Measurements from ENCODE around the gene RUNX3. TPM values are rescaled to one million over a fixed set of nuclear protein-coding genes. Genes with fewer than 3 reads are reported as not detected.

RUNX3 gene
- total and polyA plus RNA-seq, 8 donors: 0.29 to 6.1 (median 2.6) TPM; not detected in 1

GRCh38 chr1:24898152-24898908, 31.7 kb downstream of the RUNX3 start:
- Histone ChIP-seq H3K4me3 (no peak overlapping the region), H3K36me3 (peaks cover 0 to 19% (median 4%) of the 10 kb centered on the region in 4 donors), H3K27ac (no peak overlapping the region), H3K27me3 (peaks cover 0 to 40% (median 6%) of the 10 kb centered on the region in 3 donors), H3K4me1 (peaks cover 0 to 10% (median 2%) of the 10 kb centered on the region in 4 donors), H3K9me3 (no peaks in the 10 kb centered on the region)
- 32 to 42% (median 36%) methylated on average over 8 to 9 of the region's 9 CpGs for WGBS, 5 donors
- TF ChIP-seq POLR2A (IDR thresholded peaks at IDR 0.05): no peak
- TF ChIP-seq CTCF (IDR thresholded peaks at IDR 0.05): peak in 5 of 7 experiments; percentile 46 to 78 (median 59)
- no peak for TF ChIP-seq EP300 (IDR thresholded peaks at IDR 0.05)
- TF ChIP-seq POLR2AphosphoS5 (IDR thresholded peaks at IDR 0.05): no peak
- intact Hi-C loops (cut with DNase I; ENCODE audit: low total_unique reads): no loop called here
- DNase-seq: peak; percentile 65 to 81

- DNase-seq: peak; percentile 11 to 16
- H3K27ac ChIP-seq: no peak overlapping the region
- H3K4me3 ChIP-seq: no peak overlapping the region
- intact Hi-C loops (cut with DNase I; ENCODE audit: low total_unique reads): no loop called here
- peaks cover 0 to 33% (median 6%) of the 10 kb centered on the region in 3 donors for H3K27me3 ChIP-seq
- H3K36me3 ChIP-seq: peaks cover 0 to 13% (median 4%) of the 10 kb centered on the region in 4 donors
- H3K4me1 ChIP-seq: peaks cover 0 to 10% (median 2%) of the 10 kb centered on the region in 4 donors
- 73 to 83% (median 78%) methylated on average over 16 to 17 of the region's 17 CpGs for WGBS, 5 donors
- TF ChIP-seq POLR2AphosphoS5 (IDR thresholded peaks at IDR 0.05): no peak
- no peaks in the 10 kb centered on the region for H3K9me3 ChIP-seq
These were observed 32.6 kb downstream of the RUNX3 start for GRCh38 chr1:24897263-24898151.

GRCh38 chr1:24896596-24897262, 33.3 kb downstream of the RUNX3 start:
- Histone ChIP-seq H3K9me3 (peaks cover 0 to 6% (median 6%) of the 10 kb centered on the region in 4 donors), H3K27ac (no peak overlapping the region), H3K36me3 (peaks cover 0 to 6% (median under 1%) of the 10 kb centered on the region in 4 donors), H3K27me3 (peaks cover 0 to 26% (median 0%) of the 10 kb centered on the region in 3 donors), H3K4me1 (peaks cover 0 to 10% (median 2%) of the 10 kb centered on the region in 4 donors), H3K4me3 (no peak overlapping the region)
- intact Hi-C loops (cut with DNase I; ENCODE audit: low total_unique reads): no loop called here
- DNase-seq: peak; percentile 1 to 10
- TF ChIP-seq POLR2A (IDR thresholded peaks at IDR 0.05): no peak
- WGBS, 5 donors: 73 to 86% (median 78%) methylated on average over 14 of the region's 14 CpGs

GRCh38 chr1:24896176-24896575, 33.9 kb downstream of the RUNX3 start:
- DNase-seq: peak in 1 of 2 donors; percentile 7
- WGBS, 5 donors: 93 to 98% (median 96%) methylated on average over 6 of the region's 6 CpGs
- Histone ChIP-seq H3K4me1 (peaks cover 0 to 10% (median 2%) of the 10 kb centered on the region in 4 donors), H3K27ac (no peak overlapping the region), H3K9me3 (peaks cover 0 to 10% (median 7%) of the 10 kb centered on the region in 4 donors), H3K4me3 (no peak overlapping the region), H3K36me3 (peaks cover 0 to under 1% (median 0%) of the 10 kb centered on the region in 4 donors), H3K27me3 (peaks cover 0 to 20% (median 0%) of the 10 kb centered on the region in 3 donors)
- intact Hi-C loops (cut with DNase I; ENCODE audit: low total_unique reads): no loop called here
- TF ChIP-seq CTCF (IDR thresholded peaks at IDR 0.05): no peak
- TF ChIP-seq POLR2AphosphoS5 (IDR thresholded peaks at IDR 0.05): no peak
- TF ChIP-seq POLR2A (IDR thresholded peaks at IDR 0.05): no peak
- no peak for TF ChIP-seq EP300 (IDR thresholded peaks at IDR 0.05)

- intact Hi-C loops (cut with DNase I; ENCODE audit: low total_unique reads): no loop called here
- Histone ChIP-seq H3K27me3 (peaks cover 0 to 20% (median 0%) of the 10 kb centered on the region in 3 donors), H3K9me3 (peaks cover 0 to 10% (median 7%) of the 10 kb centered on the region in 4 donors), H3K27ac (no peak overlapping the region), H3K4me1 (peaks cover 0 to 10% (median 2%) of the 10 kb centered on the region in 4 donors), H3K36me3 (no peaks in the 10 kb centered on the region), H3K4me3 (no peak overlapping the region)
- no peak for TF ChIP-seq POLR2AphosphoS5 (IDR thresholded peaks at IDR 0.05)
- TF ChIP-seq POLR2A (IDR thresholded peaks at IDR 0.05): no peak
- no peak for TF ChIP-seq CTCF (IDR thresholded peaks at IDR 0.05)
- no peak for TF ChIP-seq EP300 (IDR thresholded peaks at IDR 0.05)
- WGBS, 5 donors: 81 to 94% (median 90%) methylated on average over 4 of the region's 4 CpGs
- DNase-seq: peak in 1 of 2 donors; percentile 7
These were observed 34.6 kb downstream of the RUNX3 start for GRCh38 chr1:24895511-24895910.
